A673 (cell line): Measurements from ENCODE around the gene FAH. TPM values are rescaled to one million over a fixed set of nuclear protein-coding genes. Genes with fewer than 3 reads are reported as not detected.

Experiments
- BruUV-seq: library from RNA; stranded (reverse); fragments of 400-500 nt; replicated peaks from 2 replicates; lab custom pipeline; 2021; lab: Mats Ljungman, UMichigan
- CTCF ChIA-PET: fragments of 300-600 bp; sonication (Branson Sonifier 250); formaldehyde crosslinking; loops from one replicate; lab custom pipeline; 2022; ENCODE audit warnings: antibody characterized with exemption; lab: Charles Lee
- POLR2A ChIA-PET: fragments of 300-600 bp; sonication (Branson Sonifier 250); formaldehyde crosslinking; loops from one replicate; lab custom pipeline; 2022; ENCODE audit warnings: antibody characterized with exemption; ENCODE audit not compliant: low non-redundant PET; lab: Charles Lee
- DNase-seq: peaks from one replicate; pipeline ENCODE4 v3.0.0-alpha.2; 2015; ENCODE audit warnings: low spot score
- H3K27ac ChIP-seq: fragments of 200-600 bp; sonication (generic); 2 replicates; pipeline ENCODE4 v1.5.1; 2016; ENCODE audit warnings: mixed run types, low read depth, mild to moderate bottlenecking, mixed read lengths, antibody characterized with exemption, low read length; ENCODE audit not compliant: poor library complexity, severe bottlenecking
- H3K27me3 ChIP-seq: fragments of 200-600 bp; sonication (generic); replicated peaks from 2 replicates; pipeline ENCODE4 v1.6.1; 2017; ENCODE audit warnings: mixed run types, low read depth, mild to moderate bottlenecking, mixed read lengths, antibody characterized with exemption, low read length; ENCODE audit not compliant: insufficient read depth, poor library complexity
- H3K36me3 ChIP-seq: fragments of 200-600 bp; sonication (generic); 2 replicates; pipeline ENCODE4 v1.6.1; 2016; ENCODE audit warnings: mixed run types, mild to moderate bottlenecking, mixed read lengths, antibody characterized with exemption, low read length; ENCODE audit not compliant: insufficient read depth, poor library complexity, severe bottlenecking
- H3K4me1 ChIP-seq: fragments of 200-600 bp; sonication (generic); 2 replicates; pipeline ENCODE4 v1.6.1; 2017; ENCODE audit warnings: mixed run types, mild to moderate bottlenecking, mixed read lengths, antibody characterized with exemption, low read length; ENCODE audit not compliant: insufficient read depth, poor library complexity, severe bottlenecking
- H3K4me3 ChIP-seq: fragments of 200-600 bp; sonication (generic); 2 replicates; pipeline ENCODE4 v1.5.1; 2016; ENCODE audit warnings: low read depth, mixed run types, mild to moderate bottlenecking, mixed read lengths, low read length; ENCODE audit not compliant: poor library complexity, severe bottlenecking
- H3K9me3 ChIP-seq: fragments of 200-600 bp; sonication (generic); 2 replicates; pipeline ENCODE4 v1.6.1; 2016; ENCODE audit warnings: mixed run types, low read depth, mild to moderate bottlenecking, mixed read lengths, antibody characterized with exemption, low read length; ENCODE audit not compliant: poor library complexity, severe bottlenecking
- CTCF ChIP-seq: fragments of 300-800, 200-600 bp; sonication (generic); conservative IDR thresholded peaks from 2 replicates; pipeline ENCODE4 v1.5.1; 2017; ENCODE audit warnings: low read depth, mild to moderate bottlenecking, antibody characterized with exemption, low read length, moderate library complexity, mixed read lengths
- EZH2 ChIP-seq: fragments of 200-600 bp; sonication (generic); IDR thresholded peaks from 2 replicates; pipeline ENCODE4 v1.6.1; 2017; ENCODE audit warnings: borderline replicate concordance, low read depth, mild to moderate bottlenecking, mixed read lengths, antibody characterized with exemption, low read length; ENCODE audit not compliant: poor library complexity, severe bottlenecking
- intact Hi-C: fragments of 100-400 bp; cut with micrococcal nuclease; formaldehyde crosslinking; loops from one replicate; pipeline ENCODE4 v1.10.0; 2022; ENCODE audit not compliant: unreplicated experiment
- total RNA-seq: library from RNA; stranded (reverse); gene quantifications from 2 replicates; pipeline ENCODE4 v1.2.3, GENCODE V29; 2021

FAH gene
- total RNA-seq, 1 experiment from 2014 or later = 2.0 TPM

- CTCF ChIA-PET = no interaction called here
- intact Hi-C loops = no loop called here
Measured at GRCh38 chr15:80214910-80215309, 62.1 kb downstream of the FAH start.

GRCh38 chr15:80216141-80216540 lies 63.3 kb downstream of the FAH start:
- CTCF ChIA-PET = no interaction called here
- H3K4me3 ChIP-seq = no peak overlapping the region
- DNase-seq = no peak
- H3K4me1 ChIP-seq = no peaks in the 10 kb centered on the region
- POLR2A ChIA-PET = no interaction called here
- H3K27ac ChIP-seq = no peak overlapping the region
- no peaks in the 10 kb centered on the region for H3K36me3 ChIP-seq
- BruUV-seq = no TSS peak
- TF ChIP-seq EZH2 (no peak), CTCF (no peak)
- no peaks in the 10 kb centered on the region for H3K9me3 ChIP-seq
- intact Hi-C loops = no loop called here
- peaks cover 32% of the 10 kb centered on the region for H3K27me3 ChIP-seq

More at GRCh38 chr15:80214910-80215309, 62.1 kb downstream of the FAH start:
- Histone ChIP-seq H3K27me3 (peaks cover 41% of the 10 kb centered on the region), H3K9me3 (no peaks in the 10 kb centered on the region), H3K4me3 (no peak overlapping the region), H3K27ac (no peak overlapping the region), H3K4me1 (no peaks in the 10 kb centered on the region), H3K36me3 (no peaks in the 10 kb centered on the region)
- DNase-seq = no peak
- POLR2A ChIA-PET = no interaction called here
- TF ChIP-seq CTCF = no peak
- no peak for TF ChIP-seq EZH2
- BruUV-seq = no TSS peak

- H3K9me3 ChIP-seq = no peaks in the 10 kb centered on the region
- no peak for TF ChIP-seq CTCF
- TF ChIP-seq EZH2 = no peak
- CTCF ChIA-PET = no interaction called here
- POLR2A ChIA-PET = no interaction called here
- DNase-seq = no peak
- H3K4me1 ChIP-seq = no peaks in the 10 kb centered on the region
- H3K27me3 ChIP-seq = peaks cover 28% of the 10 kb centered on the region
- no peak overlapping the region for H3K4me3 ChIP-seq
- no peaks in the 10 kb centered on the region for H3K36me3 ChIP-seq
- BruUV-seq = no TSS peak
- H3K27ac ChIP-seq = no peak overlapping the region
- intact Hi-C loops = no loop called here
Measured at GRCh38 chr15:80216911-80217310, 64.1 kb downstream of the FAH start.
